ENCODE measurements around the gene EIF4B. TPM values are rescaled to one million over a fixed set of nuclear protein-coding genes. Genes with fewer than 3 reads are reported as not detected.
"Not testable (repeated sequence)": the region's sequence is repeated elsewhere in the genome, so short reads cannot be mapped to it uniquely, and the experiment has no call there.

The EIF4B gene
- total and polyA plus RNA-seq, 7 donors, result 136 to 575 (median 475) TPM

GRCh38 chr12:52990206-52990605, 16.1 kb upstream of the EIF4B start:
- WGBS, 2 donors, result 91 to 93% methylated on average over 4 of the region's 4 CpGs
- no peak for TF ChIP-seq CTCF (IDR thresholded peaks at IDR 0.05)
- TF ChIP-seq POLR2AphosphoS5 (IDR thresholded peaks at IDR 0.05), result no peak
- no peak for TF ChIP-seq POLR2A (IDR thresholded peaks at IDR 0.05)
- TF ChIP-seq EP300 (IDR thresholded peaks at IDR 0.05), result no peak

DNA sequence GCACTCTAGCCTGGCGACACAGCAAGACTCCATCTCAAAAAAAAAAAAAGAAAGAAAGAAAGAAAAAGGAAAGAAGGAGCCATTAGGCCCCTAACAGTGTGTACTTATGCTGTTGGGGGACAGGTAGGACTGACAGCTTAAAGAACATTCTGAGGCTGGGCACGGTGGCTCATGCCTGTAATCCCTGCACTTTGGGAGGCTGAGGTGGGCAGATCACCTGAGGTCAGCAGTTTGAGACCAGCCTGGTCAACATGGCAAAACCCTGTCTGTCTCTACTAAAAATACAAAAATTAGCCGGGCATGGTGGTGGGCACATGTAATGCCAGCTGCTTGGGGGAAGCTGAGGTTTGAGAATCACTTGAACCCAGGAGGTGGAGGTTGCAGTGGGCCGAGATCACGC, 14.0 kb upstream of the EIF4B start:
- H3K36me3 ChIP-seq; H3K4me3 ChIP-seq; H3K27ac ChIP-seq; H3K4me1 ChIP-seq; intact Hi-C loops (cut with DNase I); H3K9me3 ChIP-seq; DNase-seq; H3K27me3 ChIP-seq: not testable (repeated sequence)
- 90 to 92% methylated on average over 5 of the region's 5 CpGs for WGBS, 2 donors

More at GRCh38 chr12:52990206-52990605, 16.1 kb upstream of the EIF4B start:
- no peak overlapping the region for H3K27ac ChIP-seq
- no peaks in the 10 kb centered on the region for H3K36me3 ChIP-seq
- no peak overlapping the region for H3K4me3 ChIP-seq
- no peaks in the 10 kb centered on the region for H3K27me3 ChIP-seq
- intact Hi-C loops (cut with DNase I), result no loop called here
- no peak for DNase-seq
- H3K4me1 ChIP-seq, result no peaks in the 10 kb centered on the region
- no peaks in the 10 kb centered on the region for H3K9me3 ChIP-seq

DNA sequence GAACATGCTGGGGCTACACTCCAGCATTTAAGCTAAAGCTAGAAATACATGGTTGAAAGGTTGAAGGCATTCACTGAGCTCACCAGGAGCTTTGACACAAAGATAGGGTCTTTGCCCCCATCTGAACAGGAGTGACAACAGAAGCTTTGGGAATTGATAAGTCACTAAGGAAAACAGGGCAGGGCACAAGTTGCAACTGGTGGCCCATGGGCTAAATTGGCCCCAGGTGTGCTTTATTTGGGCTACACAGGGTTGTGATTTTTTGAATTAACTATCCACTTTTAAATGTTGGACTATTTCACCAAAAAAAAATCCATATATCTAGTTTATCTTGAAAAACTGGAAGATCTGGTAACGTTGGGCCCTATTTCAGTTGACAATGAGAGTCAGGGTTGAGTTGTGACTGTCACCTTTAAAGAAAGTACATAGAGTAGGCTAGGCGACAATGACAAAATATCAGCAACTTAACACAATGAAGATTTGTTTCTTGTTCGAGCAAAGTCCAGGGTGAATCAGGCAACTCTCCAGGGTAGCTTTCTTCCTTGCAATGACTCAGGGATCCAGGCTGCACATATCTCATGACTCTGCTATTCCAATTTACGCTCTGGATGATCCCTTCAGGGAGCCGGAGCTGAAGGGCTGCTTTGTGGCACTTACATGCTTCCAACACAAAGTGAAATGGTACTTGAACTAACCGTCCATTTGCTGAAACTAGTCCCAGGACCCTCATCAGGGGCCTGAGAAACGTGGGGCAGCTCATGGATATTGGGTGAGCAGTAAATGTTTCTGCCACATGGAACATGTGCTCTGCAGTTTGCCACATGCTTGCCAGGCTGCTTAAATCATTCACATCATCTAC, 13.3 kb upstream of the EIF4B start:
- intact Hi-C loops (cut with DNase I), result no loop called here
- Histone ChIP-seq H3K36me3 (no peaks in the 10 kb centered on the region), H3K9me3 (no peaks in the 10 kb centered on the region), H3K27me3 (no peaks in the 10 kb centered on the region), H3K27ac (no peak overlapping the region), H3K4me3 (no peak overlapping the region), H3K4me1 (no peaks in the 10 kb centered on the region)
- WGBS, 2 donors, result 19 to 67% methylated on average over 7 of the region's 7 CpGs
- no peak for DNase-seq
- TF ChIP-seq EP300 (IDR thresholded peaks at IDR 0.05) (no peak), POLR2A (IDR thresholded peaks at IDR 0.05) (no peak), CTCF (IDR thresholded peaks at IDR 0.05) (no peak), POLR2AphosphoS5 (IDR thresholded peaks at IDR 0.05) (no peak)

- no peaks in the 10 kb centered on the region for H3K9me3 ChIP-seq
- H3K4me3 ChIP-seq, result no peak overlapping the region
- H3K27ac ChIP-seq, result no peak overlapping the region
- no peaks in the 10 kb centered on the region for H3K36me3 ChIP-seq
- intact Hi-C loops (cut with DNase I), result no loop called here
- TF ChIP-seq CTCF (IDR thresholded peaks at IDR 0.05), result no peak
- no peak for TF ChIP-seq POLR2AphosphoS5 (IDR thresholded peaks at IDR 0.05)
- TF ChIP-seq EP300 (IDR thresholded peaks at IDR 0.05), result no peak
- no peak for TF ChIP-seq POLR2A (IDR thresholded peaks at IDR 0.05)
- H3K4me1 ChIP-seq, result no peaks in the 10 kb centered on the region
- no peak for DNase-seq
- H3K27me3 ChIP-seq, result no peaks in the 10 kb centered on the region
Measured at GRCh38 chr12:52993558-52993869, 12.7 kb upstream of the EIF4B start.

- intact Hi-C loops (cut with DNase I), result no loop called here
- no peaks in the 10 kb centered on the region for H3K36me3 ChIP-seq
- H3K4me1 ChIP-seq, result peaks cover 0 to 31% (median 30%) of the 10 kb centered on the region in 4 donors
- no peaks in the 10 kb centered on the region for H3K27me3 ChIP-seq
- no peak for DNase-seq
- H3K4me3 ChIP-seq, result no peak overlapping the region
- WGBS, 2 donors, result 83 to 87% methylated on average over 5 of the region's 5 CpGs
- H3K9me3 ChIP-seq, result no peaks in the 10 kb centered on the region
- no peak overlapping the region for H3K27ac ChIP-seq
- no peak for TF ChIP-seq POLR2AphosphoS5 (IDR thresholded peaks at IDR 0.05)
- no peak for TF ChIP-seq CTCF (IDR thresholded peaks at IDR 0.05)
- TF ChIP-seq EP300 (IDR thresholded peaks at IDR 0.05), result no peak
- TF ChIP-seq POLR2A (IDR thresholded peaks at IDR 0.05), result no peak
Measured at GRCh38 chr12:53004178-53004577, 2.1 kb upstream of the EIF4B start.
